Activated effector memory CD4-positive, alpha-beta T cell treated with anti-CD3 and anti-CD28 coated beads, Interleukin-2, amount 50 U/mL, for 16 hours (primary cell): Measurements from ENCODE around the gene DMBT1.

Experiments used
- DNase-seq: peaks from one replicate; pipeline ENCODE4 v3.0.0-alpha.2; 2020

The DMBT1 gene

DNA sequence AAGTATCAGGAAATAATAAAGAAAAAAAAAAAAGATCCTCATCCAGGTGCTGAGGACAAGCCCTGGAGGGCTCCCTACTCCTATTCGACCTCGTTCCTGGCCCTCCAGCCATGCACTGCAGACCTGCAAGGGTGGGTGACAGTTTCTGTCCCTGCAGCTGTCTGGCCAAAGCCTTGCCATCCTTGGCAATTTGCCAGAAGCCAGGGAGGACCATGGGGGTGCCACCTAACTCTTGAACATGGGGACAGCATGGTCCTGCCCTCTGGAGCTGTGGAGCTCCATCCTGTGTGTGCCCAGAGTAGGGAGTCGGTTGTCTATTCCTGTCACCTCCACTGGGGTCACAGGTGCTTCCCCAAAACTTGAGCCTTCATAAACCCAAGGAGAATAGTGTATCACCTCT is 27.8 kb downstream of the DMBT1 start:
- no peak for DNase-seq

DNA sequence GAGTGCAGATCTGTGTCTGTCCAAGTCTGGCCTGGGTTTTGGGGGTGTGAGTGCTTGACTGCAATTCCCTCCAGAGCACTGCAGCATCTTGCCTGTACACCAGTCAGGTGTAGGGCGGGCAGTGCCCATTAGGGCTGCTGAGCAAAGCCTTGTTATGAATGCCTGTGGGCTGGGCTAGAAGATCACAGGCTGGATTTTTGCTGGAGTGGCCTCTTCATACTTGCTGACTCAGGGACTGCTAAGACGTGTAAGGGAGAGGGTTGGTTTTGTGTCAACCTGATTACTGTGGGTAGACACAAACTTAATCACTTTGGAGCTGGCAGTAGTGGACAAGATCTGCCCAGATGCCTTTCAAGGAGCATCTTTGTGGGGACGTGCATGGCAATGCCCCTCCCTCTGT is 29.6 kb downstream of the DMBT1 start:
- no peak for DNase-seq

GRCh38 chr10:122591736-122592135 is 31.2 kb downstream of the DMBT1 start:
- no peak for DNase-seq

DNA sequence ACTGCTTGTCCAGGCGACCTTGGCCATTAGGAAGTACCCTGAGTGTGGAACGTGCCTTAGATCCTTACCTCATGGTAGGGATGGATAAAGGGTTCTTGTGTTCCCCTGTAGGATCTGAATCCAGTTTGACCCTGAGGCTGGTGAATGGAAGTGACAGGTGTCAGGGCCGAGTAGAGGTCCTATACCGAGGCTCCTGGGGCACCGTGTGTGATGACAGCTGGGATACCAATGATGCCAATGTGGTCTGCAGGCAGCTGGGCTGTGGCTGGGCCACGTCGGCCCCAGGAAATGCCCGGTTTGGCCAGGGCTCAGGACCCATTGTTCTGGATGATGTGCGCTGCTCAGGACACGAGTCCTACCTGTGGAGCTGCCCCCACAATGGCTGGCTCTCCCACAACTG is 31.6 kb downstream of the DMBT1 start:
- DNase-seq, result no peak

DNA sequence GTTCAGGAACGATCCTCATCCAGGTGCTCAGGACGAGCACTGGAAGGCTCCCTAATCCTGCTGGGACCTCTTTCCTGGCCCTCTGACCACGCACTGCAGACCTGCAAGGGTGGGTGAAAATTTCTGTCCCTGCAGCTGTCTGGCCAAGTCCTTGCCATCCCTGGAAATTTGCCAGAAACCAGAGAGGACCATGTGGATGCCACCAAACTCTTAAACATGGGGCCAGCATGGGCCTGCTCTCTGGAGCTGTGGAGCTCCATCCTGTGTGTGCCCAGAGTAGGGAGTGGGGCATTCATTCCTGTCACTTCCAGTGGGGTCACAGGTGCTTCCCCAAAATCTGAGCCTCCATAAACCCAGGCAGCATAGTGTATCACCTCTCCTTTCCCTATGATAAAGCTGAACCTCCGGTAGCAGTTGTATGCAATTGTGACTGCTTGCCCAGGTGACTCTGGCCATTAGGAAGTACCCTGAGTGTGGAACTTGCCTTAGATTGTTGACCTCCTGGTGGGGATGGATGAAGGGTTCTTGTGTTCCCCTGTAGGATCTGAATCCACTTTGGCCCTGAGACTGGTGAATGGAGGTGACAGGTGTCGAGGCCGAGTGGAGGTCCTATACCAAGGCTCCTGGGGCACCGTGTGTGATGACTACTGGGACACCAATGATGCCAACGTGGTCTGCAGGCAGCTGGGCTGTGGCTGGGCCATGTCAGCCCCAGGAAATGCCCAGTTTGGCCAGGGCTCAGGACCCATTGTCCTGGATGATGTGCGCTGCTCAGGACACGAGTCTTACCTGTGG is 57.1 kb downstream of the DMBT1 start:
- DNase-seq, result peak; percentile 44

- peak; percentile 54 for DNase-seq
Measured at GRCh38 chr10:122618461-122619165, 58.1 kb downstream of the DMBT1 start.

- DNase-seq, result peak; percentile 31
Measured at GRCh38 chr10:122620961-122621360, 60.4 kb downstream of the DMBT1 start.

DNA sequence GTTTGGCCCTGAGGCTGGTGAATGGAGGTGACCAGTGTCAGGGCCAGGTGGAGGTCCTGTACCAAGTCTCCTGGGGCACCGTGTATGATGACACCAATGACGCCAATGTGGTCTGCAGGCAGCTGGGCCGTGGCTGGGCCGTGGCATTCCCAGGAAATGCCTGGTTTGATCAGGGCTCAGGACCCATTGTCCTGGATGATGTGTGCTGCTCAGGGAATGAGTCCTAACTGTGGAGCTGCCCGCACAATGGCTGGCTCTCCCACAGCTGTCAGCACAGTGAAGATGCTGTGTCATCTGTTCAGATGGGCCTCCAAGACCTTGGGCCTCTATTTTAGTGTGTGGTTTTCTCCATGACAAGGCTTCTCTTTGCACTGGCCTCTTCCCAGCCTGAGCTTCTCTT is 64.0 kb downstream of the DMBT1 start:
- peak; percentile 22 for DNase-seq

GRCh38 chr10:122630526-122630925 is 70.0 kb downstream of the DMBT1 start:
- DNase-seq, result peak; percentile 45

GRCh38 chr10:122632031-122632430 is 71.5 kb downstream of the DMBT1 start:
- peak; percentile 36 for DNase-seq

DNA sequence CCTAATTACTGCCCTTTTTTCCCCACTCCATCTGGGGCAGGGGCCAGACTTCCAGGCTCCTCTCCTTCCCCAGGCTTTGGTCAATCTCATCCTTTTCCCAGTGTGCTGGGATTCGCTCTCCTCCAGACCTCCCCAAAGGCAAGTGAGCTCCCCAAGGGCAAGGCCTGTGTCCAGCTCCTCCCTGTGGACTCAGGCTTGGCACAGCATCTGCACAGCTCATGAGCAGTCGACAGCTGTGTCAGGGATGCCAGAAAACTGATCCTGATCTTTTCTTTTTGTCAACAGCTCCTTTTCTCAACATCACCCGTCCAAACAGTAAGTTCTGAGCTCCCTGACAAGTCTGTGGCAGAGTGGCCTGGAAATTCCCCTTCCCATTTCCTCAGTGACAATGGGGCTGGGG is 72.0 kb downstream of the DMBT1 start:
- DNase-seq, result no peak

DNA sequence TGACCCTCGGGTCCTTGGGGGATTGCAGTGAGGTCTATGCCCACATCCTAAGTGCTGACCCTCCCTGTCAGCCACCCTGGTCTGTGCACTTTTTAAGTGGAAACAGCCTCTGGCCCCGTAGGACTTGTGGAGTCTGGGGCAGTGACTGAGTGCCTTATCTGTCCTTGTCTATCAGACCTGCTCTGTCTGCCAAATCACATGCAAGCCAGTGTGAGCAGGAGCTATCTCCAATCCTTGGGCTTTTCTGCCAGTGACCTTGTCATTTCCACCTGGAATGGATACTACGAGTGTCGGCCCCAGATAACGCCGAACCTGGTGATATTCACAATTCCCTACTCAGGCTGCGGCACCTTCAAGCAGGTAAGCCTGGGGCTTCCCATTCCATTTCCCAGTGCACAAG is 76.4 kb downstream of the DMBT1 start:
- DNase-seq, result peak; percentile 22

- DNase-seq, result no peak
Measured at GRCh38 chr10:122637376-122637775, 76.8 kb downstream of the DMBT1 start.

- DNase-seq, result peak; percentile 42
Measured at GRCh38 chr10:122638106-122638505, 77.6 kb downstream of the DMBT1 start.

DNA sequence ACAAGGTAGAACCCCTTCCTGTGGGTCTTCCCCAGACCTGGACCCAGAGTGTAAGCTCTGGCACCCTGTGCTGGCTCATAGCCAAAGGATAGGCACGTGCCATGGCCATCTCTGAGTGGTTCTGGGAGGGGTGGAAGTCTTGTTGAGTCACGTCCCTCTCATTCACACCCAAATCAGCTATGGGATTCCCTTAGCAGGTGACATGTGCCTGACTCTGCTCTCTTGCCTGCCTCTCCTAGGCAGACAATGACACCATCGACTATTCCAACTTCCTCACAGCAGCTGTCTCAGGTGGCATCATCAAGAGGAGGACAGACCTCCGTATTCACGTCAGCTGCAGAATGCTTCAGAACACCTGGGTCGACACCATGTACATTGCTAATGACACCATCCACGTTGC is 79.2 kb downstream of the DMBT1 start:
- peak; percentile 37 for DNase-seq

DNA sequence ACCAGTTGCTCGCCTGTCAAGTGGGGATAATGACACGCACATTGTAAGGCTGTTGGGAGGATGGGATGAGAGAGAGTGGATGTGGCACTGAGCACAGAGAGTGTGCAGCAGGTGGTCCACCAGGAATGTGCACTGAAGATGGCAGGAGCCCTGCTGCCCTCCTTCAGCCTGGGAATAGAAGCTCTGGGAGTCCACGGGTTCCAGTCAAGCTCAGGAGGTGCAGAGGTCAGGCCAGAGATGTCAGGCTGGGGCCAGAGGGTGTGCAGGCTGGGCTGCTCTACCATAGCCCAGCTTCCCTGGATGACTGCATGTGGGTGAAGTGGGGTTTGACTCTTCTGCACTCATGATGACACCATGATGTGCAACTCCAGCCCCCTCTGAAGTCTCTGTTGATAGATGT is 80.4 kb downstream of the DMBT1 start:
- DNase-seq, result peak; percentile 41

GRCh38 chr10:122642726-122643605 is 82.4 kb downstream of the DMBT1 start:
- DNase-seq, result peak; percentile 50

DNA sequence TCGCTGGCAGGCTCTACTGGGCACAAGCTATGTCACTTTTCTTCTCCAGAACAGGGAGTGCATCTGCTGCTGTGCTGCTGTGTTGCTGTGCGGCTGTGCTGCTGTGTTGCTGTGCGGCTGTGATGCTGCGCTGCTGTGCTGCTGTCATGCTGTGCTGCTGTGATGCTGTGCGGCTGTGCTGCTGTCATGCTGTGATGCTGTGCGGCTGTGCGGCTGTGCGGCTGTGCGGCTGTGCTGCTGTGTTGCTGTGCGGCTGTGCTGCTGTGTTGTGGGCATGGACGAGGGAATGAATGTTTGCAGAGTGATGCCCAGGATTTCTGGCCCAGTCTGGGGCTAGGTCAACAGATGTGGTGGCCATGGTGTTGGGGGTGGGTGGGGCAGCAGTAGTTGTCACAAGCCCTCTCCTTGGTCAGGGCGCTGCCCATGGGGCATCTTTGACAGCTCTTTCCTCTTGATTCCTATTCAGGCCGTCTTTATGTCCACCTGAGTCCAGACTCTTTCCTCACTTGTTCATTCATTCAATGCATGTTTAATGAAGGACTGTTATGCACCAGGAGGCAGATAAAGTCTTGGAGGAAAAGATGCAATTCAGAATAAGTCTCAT is 83.5 kb downstream of the DMBT1 start:
- peak; percentile 44 for DNase-seq

- peak; percentile 34 for DNase-seq
Measured at GRCh38 chr10:122646511-122647382, 86.2 kb downstream of the DMBT1 start.

DNA sequence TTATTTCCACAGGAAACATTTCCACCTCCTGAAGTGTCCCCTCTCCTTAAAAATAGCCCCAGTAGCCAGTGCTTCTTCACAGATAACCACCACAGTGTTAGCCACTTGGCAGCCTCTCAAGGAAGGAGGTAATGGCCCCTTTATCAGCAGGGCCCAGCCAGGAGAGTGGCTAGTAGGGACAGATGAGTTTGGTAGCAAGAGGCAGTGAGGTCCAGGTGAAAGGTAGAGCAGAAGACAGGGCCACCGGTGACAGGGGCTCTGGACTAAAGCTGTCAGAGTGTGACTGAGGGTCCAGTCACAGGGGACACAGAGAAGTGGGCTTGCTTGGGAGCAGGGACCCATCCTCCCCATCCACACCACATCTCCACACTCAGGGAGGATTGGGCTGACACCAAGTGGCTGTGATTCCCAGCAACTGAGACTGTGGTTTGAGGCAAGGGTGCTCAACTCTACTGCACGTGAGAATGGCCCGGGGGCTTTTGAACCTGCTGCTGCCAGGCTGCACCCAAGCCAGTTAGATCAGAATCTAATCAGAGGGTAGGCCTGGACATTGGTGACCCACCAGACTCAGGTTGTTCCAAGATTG is 86.9 kb downstream of the DMBT1 start:
- peak; percentile 46 for DNase-seq

DNA sequence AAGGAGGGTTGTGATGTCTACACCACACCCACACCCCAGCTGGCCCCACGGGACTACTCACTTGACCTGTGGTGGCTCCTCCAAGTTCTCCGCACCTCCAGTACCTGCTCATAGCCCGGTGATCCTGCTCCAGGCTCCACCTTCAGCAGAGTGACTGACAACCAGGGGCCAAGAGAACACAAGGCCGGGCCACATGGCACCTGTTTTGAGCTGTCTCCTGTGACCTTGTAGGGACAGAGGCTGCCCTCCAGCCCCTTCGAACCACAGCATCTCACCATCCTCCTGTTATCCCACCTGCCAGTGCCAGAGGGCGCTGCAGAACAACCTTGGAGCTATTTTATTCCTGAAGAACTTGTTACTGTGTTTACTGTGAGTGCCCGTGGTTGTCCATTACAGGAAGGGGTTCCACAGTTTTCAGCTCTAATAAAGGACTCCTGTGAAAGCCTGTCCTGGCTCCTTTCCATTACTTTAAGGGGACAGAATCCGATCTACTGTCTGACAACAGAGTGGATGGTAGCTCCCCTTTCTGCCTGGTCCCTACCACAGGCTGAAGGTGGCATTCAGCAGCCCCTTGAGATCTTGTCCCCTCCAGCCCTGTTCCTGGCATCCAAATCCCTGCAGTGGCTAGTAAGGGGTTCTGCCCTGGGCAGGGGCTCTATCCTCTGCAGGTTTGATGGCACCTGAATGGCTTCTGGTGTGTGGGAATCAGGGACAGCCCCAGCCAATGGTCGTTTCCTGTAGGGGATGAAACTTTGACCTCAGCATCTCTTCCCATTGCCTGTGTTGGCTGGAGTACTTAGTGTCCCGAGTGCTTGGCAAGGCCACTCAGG is 88.3 kb downstream of the DMBT1 start:
- peak; percentile 63 for DNase-seq
